ENCODE data around the gene LAG3. TPM values are rescaled to one million over a fixed set of nuclear protein-coding genes. Genes with fewer than 3 reads are reported as not detected.

The LAG3 gene
- total RNA-seq, 1 experiment from 2014 or later = 2.6 TPM

- TF ChIP-seq ZBTB21 (CRISPR knock-in tag; IDR thresholded peaks at IDR 0.05; ENCODE audit: borderline replicate concordance) (no peak), ZNF121 (CRISPR knock-in tag; IDR thresholded peaks at IDR 0.05) (no peak), ZNF263 (CRISPR knock-in tag; IDR thresholded peaks at IDR 0.05; ENCODE audit: low read depth) (no peak)
Measured at GRCh38 chr12:6751767-6752166, 20.6 kb upstream of the LAG3 start (continued).

- DNase-seq (ENCODE audit: low spot score) (peak; percentile 54), ATAC-seq (peak; percentile 7)
- Mint-ChIP-seq H3K27me3 (ENCODE audit: low read depth) (no peaks in the 10 kb centered on the region), H3K27ac (peak overlapping the region; percentile 85), H3K4me1 (peaks cover 24% of the 10 kb centered on the region), H3K4me3 (peak overlapping the region; percentile 92), H3K36me3 (peaks cover 44% of the 10 kb centered on the region), H3K9me3 (no peaks in the 10 kb centered on the region)
- CTCF ChIA-PET = interaction anchor here (0.6 to 7.7 kb wide), 27 partner anchors 8 to 209 kb away, joined by 3 to 234 read pairs (median 10); partner anchors contain the start of genes CDCA3, COPS7A, GNB3 and GPR162
- POLR2A ChIA-PET = interaction anchor here (0.5 to 5.1 kb wide), 19 partner anchors 15 to 616 kb away, joined by 3 to 84 read pairs (median 4); partner anchors contain the start of genes CDCA3, COPS7A, GPR162 and PTMS
- TF ChIP-seq, protein P1, sequence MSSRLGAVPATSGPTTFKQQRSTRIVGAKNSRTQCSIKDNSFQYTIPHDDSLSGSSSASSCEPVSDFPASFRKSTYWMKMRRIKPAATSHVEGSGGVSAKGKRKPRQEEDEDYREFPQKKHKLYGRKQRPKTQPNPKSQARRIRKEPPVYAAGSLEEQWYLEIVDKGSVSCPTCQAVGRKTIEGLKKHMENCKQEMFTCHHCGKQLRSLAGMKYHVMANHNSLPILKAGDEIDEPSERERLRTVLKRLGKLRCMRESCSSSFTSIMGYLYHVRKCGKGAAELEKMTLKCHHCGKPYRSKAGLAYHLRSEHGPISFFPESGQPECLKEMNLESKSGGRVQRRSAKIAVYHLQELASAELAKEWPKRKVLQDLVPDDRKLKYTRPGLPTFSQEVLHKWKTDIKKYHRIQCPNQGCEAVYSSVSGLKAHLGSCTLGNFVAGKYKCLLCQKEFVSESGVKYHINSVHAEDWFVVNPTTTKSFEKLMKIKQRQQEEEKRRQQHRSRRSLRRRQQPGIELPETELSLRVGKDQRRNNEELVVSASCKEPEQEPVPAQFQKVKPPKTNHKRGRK (CRISPR knock-in tag; IDR thresholded peaks at IDR 0.05; ENCODE audit: borderline replicate concordance) = no peak
- TF ChIP-seq, protein P2, sequence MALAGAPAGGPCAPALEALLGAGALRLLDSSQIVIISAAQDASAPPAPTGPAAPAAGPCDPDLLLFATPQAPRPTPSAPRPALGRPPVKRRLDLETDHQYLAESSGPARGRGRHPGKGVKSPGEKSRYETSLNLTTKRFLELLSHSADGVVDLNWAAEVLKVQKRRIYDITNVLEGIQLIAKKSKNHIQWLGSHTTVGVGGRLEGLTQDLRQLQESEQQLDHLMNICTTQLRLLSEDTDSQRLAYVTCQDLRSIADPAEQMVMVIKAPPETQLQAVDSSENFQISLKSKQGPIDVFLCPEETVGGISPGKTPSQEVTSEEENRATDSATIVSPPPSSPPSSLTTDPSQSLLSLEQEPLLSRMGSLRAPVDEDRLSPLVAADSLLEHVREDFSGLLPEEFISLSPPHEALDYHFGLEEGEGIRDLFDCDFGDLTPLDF (CRISPR knock-in tag; IDR thresholded peaks at IDR 0.05) = no peak
- TF ChIP-seq ZNF121 (CRISPR knock-in tag; IDR thresholded peaks at IDR 0.05) (no peak), ATF3 (CRISPR knock-in tag; conservative IDR thresholded peaks at IDR 0.05) (no peak), MYBL2 (CRISPR knock-in tag; IDR thresholded peaks at IDR 0.05) (no peak), TEAD4 (CRISPR knock-in tag; IDR thresholded peaks at IDR 0.05) (no peak), ZNF416 (CRISPR knock-in tag; IDR thresholded peaks at IDR 0.05) (no peak), ZBTB21 (CRISPR knock-in tag; IDR thresholded peaks at IDR 0.05; ENCODE audit: borderline replicate concordance) (no peak), NFYB (CRISPR knock-in tag; conservative IDR thresholded peaks at IDR 0.05; ENCODE audit: low read depth) (0 out of 2 replicates have a peak, but pooled peaks have one; percentile 32), ZNF232 (CRISPR knock-in tag; IDR thresholded peaks at IDR 0.05) (no peak), ERG (CRISPR knock-in tag; IDR thresholded peaks at IDR 0.05) (no peak), GTF2I (CRISPR knock-in tag; conservative IDR thresholded peaks at IDR 0.05) (no peak), SMAD3 (CRISPR knock-in tag; IDR thresholded peaks at IDR 0.05; ENCODE audit: borderline replicate concordance) (0 out of 2 replicates have a peak, but pooled peaks have one; percentile 28), KAT7 (CRISPR knock-in tag; IDR thresholded peaks at IDR 0.05; ENCODE audit: borderline replicate concordance) (no peak), CREB1 (CRISPR knock-in tag; IDR thresholded peaks at IDR 0.05) (no peak), TCF7 (CRISPR knock-in tag; IDR thresholded peaks at IDR 0.05; ENCODE audit: low read depth) (no peak), ESRRA (CRISPR knock-in tag; IDR thresholded peaks at IDR 0.05; ENCODE audit: borderline replicate concordance) (no peak), NR2C2 (CRISPR knock-in tag; IDR thresholded peaks at IDR 0.05) (no peak), RELA (CRISPR knock-in tag; IDR thresholded peaks at IDR 0.05; ENCODE audit: borderline replicate concordance) (no peak), JUN (CRISPR knock-in tag; IDR thresholded peaks at IDR 0.05) (0 out of 2 replicates have a peak, but pooled peaks have one; percentile 48), SMAD4 (CRISPR knock-in tag; IDR thresholded peaks at IDR 0.05) (no peak), HMGXB4 (CRISPR knock-in tag; IDR thresholded peaks at IDR 0.05) (no peak)
- TF ChIP-seq, protein P3, sequence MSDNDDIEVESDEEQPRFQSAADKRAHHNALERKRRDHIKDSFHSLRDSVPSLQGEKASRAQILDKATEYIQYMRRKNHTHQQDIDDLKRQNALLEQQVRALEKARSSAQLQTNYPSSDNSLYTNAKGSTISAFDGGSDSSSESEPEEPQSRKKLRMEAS (CRISPR knock-in tag; IDR thresholded peaks at IDR 0.05) = no peak
- TF ChIP-seq, protein P4, sequence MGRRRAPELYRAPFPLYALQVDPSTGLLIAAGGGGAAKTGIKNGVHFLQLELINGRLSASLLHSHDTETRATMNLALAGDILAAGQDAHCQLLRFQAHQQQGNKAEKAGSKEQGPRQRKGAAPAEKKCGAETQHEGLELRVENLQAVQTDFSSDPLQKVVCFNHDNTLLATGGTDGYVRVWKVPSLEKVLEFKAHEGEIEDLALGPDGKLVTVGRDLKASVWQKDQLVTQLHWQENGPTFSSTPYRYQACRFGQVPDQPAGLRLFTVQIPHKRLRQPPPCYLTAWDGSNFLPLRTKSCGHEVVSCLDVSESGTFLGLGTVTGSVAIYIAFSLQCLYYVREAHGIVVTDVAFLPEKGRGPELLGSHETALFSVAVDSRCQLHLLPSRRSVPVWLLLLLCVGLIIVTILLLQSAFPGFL (CRISPR knock-in tag; IDR thresholded peaks at IDR 0.05; ENCODE audit: borderline replicate concordance) = no peak
- TF ChIP-seq, protein P5, sequence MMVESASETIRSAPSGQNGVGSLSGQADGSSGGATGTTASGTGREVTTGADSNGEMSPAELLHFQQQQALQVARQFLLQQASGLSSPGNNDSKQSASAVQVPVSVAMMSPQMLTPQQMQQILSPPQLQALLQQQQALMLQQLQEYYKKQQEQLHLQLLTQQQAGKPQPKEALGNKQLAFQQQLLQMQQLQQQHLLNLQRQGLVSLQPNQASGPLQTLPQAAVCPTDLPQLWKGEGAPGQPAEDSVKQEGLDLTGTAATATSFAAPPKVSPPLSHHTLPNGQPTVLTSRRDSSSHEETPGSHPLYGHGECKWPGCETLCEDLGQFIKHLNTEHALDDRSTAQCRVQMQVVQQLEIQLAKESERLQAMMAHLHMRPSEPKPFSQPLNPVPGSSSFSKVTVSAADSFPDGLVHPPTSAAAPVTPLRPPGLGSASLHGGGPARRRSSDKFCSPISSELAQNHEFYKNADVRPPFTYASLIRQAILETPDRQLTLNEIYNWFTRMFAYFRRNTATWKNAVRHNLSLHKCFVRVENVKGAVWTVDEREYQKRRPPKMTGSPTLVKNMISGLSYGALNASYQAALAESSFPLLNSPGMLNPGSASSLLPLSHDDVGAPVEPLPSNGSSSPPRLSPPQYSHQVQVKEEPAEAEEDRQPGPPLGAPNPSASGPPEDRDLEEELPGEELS (CRISPR knock-in tag; IDR thresholded peaks at IDR 0.05) = no peak
Measured at GRCh38 chr12:6752167-6752920, 20.0 kb upstream of the LAG3 start.
